Hepatocyte (in vitro differentiated cells): Measurements from ENCODE around the gene EEF1A2.

ENCODE experiments used
- EZH2 ChIP-seq: fragments of 200-600 bp; sonication (generic); IDR thresholded peaks from 2 replicates; pipeline ENCODE4 v1.6.1; 2016; ENCODE audit warnings: antibody characterized with exemption, mild to moderate bottlenecking, borderline replicate concordance
- EZH2phosphoT487 ChIP-seq: fragments of 200-600 bp; sonication (generic); IDR thresholded peaks from one replicate; pipeline ENCODE4 v1.6.1; 2018; ENCODE audit warnings: antibody characterized with exemption, mild to moderate bottlenecking, low read depth, moderate library complexity; ENCODE audit not compliant: unreplicated experiment, severe bottlenecking
- TF ChIP-seq, protein P1 (sequence below): fragments of 200-600 bp; sonication (generic); IDR thresholded peaks from 2 replicates; pipeline ENCODE4 v1.5.1; 2016; ENCODE audit warnings: antibody characterized with exemption, mild to moderate bottlenecking; ENCODE audit not compliant: poor library complexity

DNA sequence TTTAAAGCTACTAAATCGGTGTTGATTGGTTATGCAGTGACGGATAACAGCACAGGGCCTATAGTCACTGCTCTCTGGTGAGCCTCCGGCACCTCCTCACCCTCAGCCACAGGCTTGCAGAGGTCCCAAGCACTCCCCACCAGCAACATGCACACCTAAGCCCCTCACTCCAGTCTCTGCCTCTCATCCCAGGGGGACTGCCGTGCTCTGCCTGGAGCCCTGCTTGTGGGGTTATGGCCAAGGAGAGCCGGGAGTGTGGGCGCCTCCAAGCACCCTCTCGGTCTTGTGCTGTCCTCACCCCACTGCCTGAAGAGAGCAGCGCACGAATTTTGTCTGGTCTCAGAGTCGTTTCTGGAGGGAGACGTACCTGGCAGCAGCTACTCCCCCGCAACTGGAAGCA, 6.8 kb upstream of the EEF1A2 start:
- TF ChIP-seq, protein P1, sequence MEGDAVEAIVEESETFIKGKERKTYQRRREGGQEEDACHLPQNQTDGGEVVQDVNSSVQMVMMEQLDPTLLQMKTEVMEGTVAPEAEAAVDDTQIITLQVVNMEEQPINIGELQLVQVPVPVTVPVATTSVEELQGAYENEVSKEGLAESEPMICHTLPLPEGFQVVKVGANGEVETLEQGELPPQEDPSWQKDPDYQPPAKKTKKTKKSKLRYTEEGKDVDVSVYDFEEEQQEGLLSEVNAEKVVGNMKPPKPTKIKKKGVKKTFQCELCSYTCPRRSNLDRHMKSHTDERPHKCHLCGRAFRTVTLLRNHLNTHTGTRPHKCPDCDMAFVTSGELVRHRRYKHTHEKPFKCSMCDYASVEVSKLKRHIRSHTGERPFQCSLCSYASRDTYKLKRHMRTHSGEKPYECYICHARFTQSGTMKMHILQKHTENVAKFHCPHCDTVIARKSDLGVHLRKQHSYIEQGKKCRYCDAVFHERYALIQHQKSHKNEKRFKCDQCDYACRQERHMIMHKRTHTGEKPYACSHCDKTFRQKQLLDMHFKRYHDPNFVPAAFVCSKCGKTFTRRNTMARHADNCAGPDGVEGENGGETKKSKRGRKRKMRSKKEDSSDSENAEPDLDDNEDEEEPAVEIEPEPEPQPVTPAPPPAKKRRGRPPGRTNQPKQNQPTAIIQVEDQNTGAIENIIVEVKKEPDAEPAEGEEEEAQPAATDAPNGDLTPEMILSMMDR: no peak
- TF ChIP-seq EZH2 (no peak), EZH2phosphoT487 (no peak)
